HL-60 (cell line): Measurements from ENCODE around the gene MAGI2.

Source experiments
- DNase-seq, 2 experiments: peaks; one replicate each; pipeline ENCODE4 v3.0.0-alpha.2; 2010 to 2020; ENCODE audit warnings: low read depth in 1 of 2, low spot score in 1 of 2
- H3K27ac ChIP-seq: fragments of 250-450 bp; sonication (Bioruptor Pico); replicated peaks from 2 replicates; pipeline ENCODE4 v1.5.1; 2020; ENCODE audit warnings: mild to moderate bottlenecking, moderate library complexity
- H3K27me3 ChIP-seq: fragments of 250-450 bp; sonication (Bioruptor Pico); 2 replicates; pipeline ENCODE4 v1.5.1; 2021; ENCODE audit warnings: mild to moderate bottlenecking, moderate library complexity; ENCODE audit not compliant: insufficient read depth, poor library complexity, severe bottlenecking
- H3K4me3 ChIP-seq: replicated peaks from 2 replicates; pipeline ENCODE4 v1.5.1; 2011; ENCODE audit warnings: mild to moderate bottlenecking, control low read depth, low read length; ENCODE audit not compliant: insufficient read depth
- CTCF ChIP-seq: IDR thresholded peaks from one replicate; pipeline ENCODE4 v1.5.1; 2011; ENCODE audit warnings: low read length, control low read depth, inconsistent platforms; ENCODE audit not compliant: insufficient read depth
- GABPA ChIP-seq: IDR thresholded peaks from 2 replicates; pipeline ENCODE4 v1.6.1; 2012; ENCODE audit warnings: low read depth
- POLR2AphosphoS5 ChIP-seq: IDR thresholded peaks from 2 replicates; pipeline ENCODE4 v1.6.1; 2012; ENCODE audit warnings: low read depth
- REST ChIP-seq: IDR thresholded peaks from 2 replicates; pipeline ENCODE4 v1.6.1; 2012; ENCODE audit warnings: low read depth; ENCODE audit not compliant: insufficient replicate concordance
- SPI1 ChIP-seq: IDR thresholded peaks from 2 replicates; pipeline ENCODE4 v1.6.1; 2012; ENCODE audit warnings: low read depth, mild to moderate bottlenecking, borderline replicate concordance

Gene MAGI2

GRCh38 chr7:79290841-79291497, 162.5 kb downstream of the MAGI2 start:
- TF ChIP-seq SPI1, result no peak
- no peak for TF ChIP-seq REST
- TF ChIP-seq CTCF, result no peak
- no peak for TF ChIP-seq GABPA
- no peak for TF ChIP-seq POLR2AphosphoS5
- DNase-seq, result no peak
- H3K4me3 ChIP-seq, result no peak overlapping the region
- no peak overlapping the region for H3K27ac ChIP-seq
- H3K27me3 ChIP-seq, result no peaks in the 10 kb centered on the region

- Histone ChIP-seq H3K4me3 (no peak overlapping the region), H3K27ac (no peak overlapping the region)
These were observed 163.1 kb downstream of the MAGI2 start for GRCh38 chr7:79290398-79290797.

More at GRCh38 chr7:79290398-79290797, 163.1 kb downstream of the MAGI2 start:
- no peak for DNase-seq
- TF ChIP-seq POLR2AphosphoS5, result no peak
- TF ChIP-seq CTCF, result no peak
- TF ChIP-seq GABPA, result no peak
- TF ChIP-seq REST, result no peak
- H3K27me3 ChIP-seq, result no peaks in the 10 kb centered on the region
